Measurements from ENCODE around the gene MCCC2.

DNA sequence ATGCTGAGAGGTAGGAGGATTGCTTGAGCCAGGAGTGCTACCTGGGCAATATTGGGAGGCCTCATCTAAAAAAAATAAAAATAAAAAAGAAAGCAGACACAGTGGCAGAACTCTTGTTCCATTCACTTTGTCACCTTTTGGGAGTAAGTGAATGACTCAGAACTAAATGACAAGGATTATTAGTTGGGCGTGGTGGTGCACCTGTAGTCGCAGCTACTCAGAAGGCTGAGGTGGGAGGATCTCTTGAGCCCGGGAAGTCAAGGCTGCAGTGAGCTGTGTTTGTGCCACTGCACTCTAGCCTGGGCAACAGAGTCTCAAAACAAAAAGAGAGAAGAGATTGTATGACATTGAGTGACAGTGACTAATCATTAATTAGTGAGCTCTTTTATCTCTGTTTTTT is 34.1 kb downstream of the MCCC2 start:
- TF ChIP-seq, protein P1, sequence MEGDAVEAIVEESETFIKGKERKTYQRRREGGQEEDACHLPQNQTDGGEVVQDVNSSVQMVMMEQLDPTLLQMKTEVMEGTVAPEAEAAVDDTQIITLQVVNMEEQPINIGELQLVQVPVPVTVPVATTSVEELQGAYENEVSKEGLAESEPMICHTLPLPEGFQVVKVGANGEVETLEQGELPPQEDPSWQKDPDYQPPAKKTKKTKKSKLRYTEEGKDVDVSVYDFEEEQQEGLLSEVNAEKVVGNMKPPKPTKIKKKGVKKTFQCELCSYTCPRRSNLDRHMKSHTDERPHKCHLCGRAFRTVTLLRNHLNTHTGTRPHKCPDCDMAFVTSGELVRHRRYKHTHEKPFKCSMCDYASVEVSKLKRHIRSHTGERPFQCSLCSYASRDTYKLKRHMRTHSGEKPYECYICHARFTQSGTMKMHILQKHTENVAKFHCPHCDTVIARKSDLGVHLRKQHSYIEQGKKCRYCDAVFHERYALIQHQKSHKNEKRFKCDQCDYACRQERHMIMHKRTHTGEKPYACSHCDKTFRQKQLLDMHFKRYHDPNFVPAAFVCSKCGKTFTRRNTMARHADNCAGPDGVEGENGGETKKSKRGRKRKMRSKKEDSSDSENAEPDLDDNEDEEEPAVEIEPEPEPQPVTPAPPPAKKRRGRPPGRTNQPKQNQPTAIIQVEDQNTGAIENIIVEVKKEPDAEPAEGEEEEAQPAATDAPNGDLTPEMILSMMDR (conservative IDR thresholded peaks at IDR 0.05; ENCODE audit: low read depth in 2 of 2): no peak
- TF ChIP-seq EZH2phosphoT487 (IDR thresholded peaks at IDR 0.05; ENCODE audit: unreplicated experiment) (no peak), NANOG (IDR thresholded peaks at IDR 0.05; ENCODE audit: borderline replicate concordance) (no peak), STAT1 (IDR thresholded peaks at IDR 0.05; ENCODE audit: unreplicated experiment) (no peak), CREB1 (CRISPR knock-in tag; IDR thresholded peaks at IDR 0.05; ENCODE audit: low read depth) (no peak), ZNF331 (CRISPR knock-in tag; IDR thresholded peaks at IDR 0.05; ENCODE audit: low read depth) (no peak), POLR2AphosphoS5 (IDR thresholded peaks at IDR 0.05; ENCODE audit: low read depth) (no peak), JUNB (IDR thresholded peaks at IDR 0.05; ENCODE audit: unreplicated experiment) (no peak), EZH2 (IDR thresholded peaks at IDR 0.05; ENCODE audit: low read depth, unreplicated experiment) (no peak), ZNF114 (CRISPR knock-in tag; IDR thresholded peaks at IDR 0.05) (no peak)
- TF ChIP-seq, protein P2, sequence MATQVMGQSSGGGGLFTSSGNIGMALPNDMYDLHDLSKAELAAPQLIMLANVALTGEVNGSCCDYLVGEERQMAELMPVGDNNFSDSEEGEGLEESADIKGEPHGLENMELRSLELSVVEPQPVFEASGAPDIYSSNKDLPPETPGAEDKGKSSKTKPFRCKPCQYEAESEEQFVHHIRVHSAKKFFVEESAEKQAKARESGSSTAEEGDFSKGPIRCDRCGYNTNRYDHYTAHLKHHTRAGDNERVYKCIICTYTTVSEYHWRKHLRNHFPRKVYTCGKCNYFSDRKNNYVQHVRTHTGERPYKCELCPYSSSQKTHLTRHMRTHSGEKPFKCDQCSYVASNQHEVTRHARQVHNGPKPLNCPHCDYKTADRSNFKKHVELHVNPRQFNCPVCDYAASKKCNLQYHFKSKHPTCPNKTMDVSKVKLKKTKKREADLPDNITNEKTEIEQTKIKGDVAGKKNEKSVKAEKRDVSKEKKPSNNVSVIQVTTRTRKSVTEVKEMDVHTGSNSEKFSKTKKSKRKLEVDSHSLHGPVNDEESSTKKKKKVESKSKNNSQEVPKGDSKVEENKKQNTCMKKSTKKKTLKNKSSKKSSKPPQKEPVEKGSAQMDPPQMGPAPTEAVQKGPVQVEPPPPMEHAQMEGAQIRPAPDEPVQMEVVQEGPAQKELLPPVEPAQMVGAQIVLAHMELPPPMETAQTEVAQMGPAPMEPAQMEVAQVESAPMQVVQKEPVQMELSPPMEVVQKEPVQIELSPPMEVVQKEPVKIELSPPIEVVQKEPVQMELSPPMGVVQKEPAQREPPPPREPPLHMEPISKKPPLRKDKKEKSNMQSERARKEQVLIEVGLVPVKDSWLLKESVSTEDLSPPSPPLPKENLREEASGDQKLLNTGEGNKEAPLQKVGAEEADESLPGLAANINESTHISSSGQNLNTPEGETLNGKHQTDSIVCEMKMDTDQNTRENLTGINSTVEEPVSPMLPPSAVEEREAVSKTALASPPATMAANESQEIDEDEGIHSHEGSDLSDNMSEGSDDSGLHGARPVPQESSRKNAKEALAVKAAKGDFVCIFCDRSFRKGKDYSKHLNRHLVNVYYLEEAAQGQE (IDR thresholded peaks at IDR 0.05; ENCODE audit: unreplicated experiment): no peak
- TF ChIP-seq, protein P3, sequence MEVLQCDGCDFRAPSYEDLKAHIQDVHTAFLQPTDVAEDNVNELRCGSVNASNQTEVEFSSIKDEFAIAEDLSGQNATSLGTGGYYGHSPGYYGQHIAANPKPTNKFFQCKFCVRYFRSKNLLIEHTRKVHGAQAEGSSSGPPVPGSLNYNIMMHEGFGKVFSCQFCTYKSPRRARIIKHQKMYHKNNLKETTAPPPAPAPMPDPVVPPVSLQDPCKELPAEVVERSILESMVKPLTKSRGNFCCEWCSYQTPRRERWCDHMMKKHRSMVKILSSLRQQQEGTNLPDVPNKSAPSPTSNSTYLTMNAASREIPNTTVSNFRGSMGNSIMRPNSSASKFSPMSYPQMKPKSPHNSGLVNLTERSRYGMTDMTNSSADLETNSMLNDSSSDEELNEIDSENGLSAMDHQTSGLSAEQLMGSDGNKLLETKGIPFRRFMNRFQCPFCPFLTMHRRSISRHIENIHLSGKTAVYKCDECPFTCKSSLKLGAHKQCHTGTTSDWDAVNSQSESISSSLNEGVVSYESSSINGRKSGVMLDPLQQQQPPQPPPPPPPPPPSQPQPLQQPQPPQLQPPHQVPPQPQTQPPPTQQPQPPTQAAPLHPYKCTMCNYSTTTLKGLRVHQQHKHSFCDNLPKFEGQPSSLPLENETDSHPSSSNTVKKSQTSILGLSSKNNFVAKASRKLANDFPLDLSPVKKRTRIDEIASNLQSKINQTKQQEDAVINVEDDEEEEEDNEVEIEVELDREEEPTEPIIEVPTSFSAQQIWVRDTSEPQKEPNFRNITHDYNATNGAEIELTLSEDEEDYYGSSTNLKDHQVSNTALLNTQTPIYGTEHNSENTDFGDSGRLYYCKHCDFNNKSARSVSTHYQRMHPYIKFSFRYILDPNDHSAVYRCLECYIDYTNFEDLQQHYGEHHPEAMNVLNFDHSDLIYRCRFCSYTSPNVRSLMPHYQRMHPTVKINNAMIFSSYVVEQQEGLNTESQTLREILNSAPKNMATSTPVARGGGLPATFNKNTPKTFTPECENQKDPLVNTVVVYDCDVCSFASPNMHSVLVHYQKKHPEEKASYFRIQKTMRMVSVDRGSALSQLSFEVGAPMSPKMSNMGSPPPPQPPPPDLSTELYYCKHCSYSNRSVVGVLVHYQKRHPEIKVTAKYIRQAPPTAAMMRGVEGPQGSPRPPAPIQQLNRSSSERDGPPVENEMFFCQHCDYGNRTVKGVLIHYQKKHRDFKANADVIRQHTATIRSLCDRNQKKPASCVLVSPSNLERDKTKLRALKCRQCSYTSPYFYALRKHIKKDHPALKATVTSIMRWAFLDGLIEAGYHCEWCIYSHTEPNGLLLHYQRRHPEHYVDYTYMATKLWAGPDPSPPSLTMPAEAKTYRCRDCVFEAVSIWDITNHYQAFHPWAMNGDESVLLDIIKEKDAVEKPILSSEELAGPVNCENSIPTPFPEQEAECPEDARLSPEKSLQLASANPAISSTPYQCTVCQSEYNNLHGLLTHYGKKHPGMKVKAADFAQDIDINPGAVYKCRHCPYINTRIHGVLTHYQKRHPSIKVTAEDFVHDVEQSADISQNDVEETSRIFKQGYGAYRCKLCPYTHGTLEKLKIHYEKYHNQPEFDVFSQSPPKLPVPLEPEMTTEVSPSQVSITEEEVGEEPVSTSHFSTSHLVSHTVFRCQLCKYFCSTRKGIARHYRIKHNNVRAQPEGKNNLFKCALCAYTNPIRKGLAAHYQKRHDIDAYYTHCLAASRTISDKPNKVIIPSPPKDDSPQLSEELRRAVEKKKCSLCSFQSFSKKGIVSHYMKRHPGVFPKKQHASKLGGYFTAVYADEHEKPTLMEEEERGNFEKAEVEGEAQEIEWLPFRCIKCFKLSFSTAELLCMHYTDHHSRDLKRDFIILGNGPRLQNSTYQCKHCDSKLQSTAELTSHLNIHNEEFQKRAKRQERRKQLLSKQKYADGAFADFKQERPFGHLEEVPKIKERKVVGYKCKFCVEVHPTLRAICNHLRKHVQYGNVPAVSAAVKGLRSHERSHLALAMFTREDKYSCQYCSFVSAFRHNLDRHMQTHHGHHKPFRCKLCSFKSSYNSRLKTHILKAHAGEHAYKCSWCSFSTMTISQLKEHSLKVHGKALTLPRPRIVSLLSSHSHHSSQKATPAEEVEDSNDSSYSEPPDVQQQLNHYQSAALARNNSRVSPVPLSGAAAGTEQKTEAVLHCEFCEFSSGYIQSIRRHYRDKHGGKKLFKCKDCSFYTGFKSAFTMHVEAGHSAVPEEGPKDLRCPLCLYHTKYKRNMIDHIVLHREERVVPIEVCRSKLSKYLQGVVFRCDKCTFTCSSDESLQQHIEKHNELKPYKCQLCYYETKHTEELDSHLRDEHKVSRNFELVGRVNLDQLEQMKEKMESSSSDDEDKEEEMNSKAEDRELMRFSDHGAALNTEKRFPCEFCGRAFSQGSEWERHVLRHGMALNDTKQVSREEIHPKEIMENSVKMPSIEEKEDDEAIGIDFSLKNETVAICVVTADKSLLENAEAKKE (CRISPR knock-in tag; IDR thresholded peaks at IDR 0.05): no peak
- TF ChIP-seq, protein P4, sequence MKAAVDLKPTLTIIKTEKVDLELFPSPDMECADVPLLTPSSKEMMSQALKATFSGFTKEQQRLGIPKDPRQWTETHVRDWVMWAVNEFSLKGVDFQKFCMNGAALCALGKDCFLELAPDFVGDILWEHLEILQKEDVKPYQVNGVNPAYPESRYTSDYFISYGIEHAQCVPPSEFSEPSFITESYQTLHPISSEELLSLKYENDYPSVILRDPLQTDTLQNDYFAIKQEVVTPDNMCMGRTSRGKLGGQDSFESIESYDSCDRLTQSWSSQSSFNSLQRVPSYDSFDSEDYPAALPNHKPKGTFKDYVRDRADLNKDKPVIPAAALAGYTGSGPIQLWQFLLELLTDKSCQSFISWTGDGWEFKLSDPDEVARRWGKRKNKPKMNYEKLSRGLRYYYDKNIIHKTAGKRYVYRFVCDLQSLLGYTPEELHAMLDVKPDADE (IDR thresholded peaks at IDR 0.05): no peak

Data from GM23338 (cell line).